ENCODE data around the gene RGS1. TPM values are rescaled to one million over a fixed set of nuclear protein-coding genes. Genes with fewer than 3 reads are reported as not detected.
"Not testable (repeated sequence)": the region's sequence is repeated elsewhere in the genome, so short reads cannot be mapped to it uniquely, and the experiment has no call there.

Gene RGS1, protein sequence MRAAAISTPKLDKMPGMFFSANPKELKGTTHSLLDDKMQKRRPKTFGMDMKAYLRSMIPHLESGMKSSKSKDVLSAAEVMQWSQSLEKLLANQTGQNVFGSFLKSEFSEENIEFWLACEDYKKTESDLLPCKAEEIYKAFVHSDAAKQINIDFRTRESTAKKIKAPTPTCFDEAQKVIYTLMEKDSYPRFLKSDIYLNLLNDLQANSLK
- total RNA-seq, result 1 to 10 TPM; 8.4 to 9.4 TPM

DNA sequence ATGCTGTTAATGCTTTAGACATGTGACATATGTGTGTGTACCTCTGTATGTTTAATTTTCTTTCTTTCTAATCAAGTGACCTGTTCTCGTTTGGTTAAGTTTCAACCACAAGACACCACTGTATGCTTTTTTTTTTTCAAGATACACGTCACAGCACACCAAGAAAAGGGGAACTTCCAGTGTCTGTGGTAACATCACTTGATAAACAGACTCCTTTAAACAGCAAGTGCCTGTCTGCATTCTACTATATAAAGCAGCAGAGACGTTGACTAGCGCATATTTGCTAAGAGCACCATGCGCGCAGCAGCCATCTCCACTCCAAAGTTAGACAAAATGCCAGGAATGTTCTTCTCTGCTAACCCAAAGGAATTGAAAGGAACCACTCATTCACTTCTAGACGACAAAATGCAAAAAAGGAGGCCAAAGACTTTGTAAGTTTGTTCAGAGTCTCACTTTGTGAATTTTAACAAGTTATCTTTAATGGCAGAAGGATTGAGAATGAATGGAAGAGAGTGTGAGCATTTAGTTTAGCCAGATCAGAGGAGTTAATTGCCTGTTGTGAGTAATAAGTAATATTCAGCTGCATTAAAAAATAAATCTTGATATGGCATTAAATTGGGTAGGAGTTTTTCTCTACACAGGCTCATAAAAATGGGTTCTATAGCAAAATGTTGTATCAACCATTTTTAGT, at the start of gene RGS1:
RGS1 (plus strand) TSS at position 275 of the 691 bp plus-strand sequence; CDS start at position 295, 20 bp downstream.
- H3K27me3 Mint-ChIP-seq, result peaks cover 5% of the 10 kb centered on the region
- H3K27ac Mint-ChIP-seq, result peak within 1 kb of the TSS; percentile 90
- peaks cover 4% of the 10 kb centered on the region for H3K9me3 Mint-ChIP-seq
- peak; percentile 29 for DNase-seq
- H3K36me3 Mint-ChIP-seq, result peaks cover 7% of the 10 kb centered on the region
- peaks cover 66% of the 10 kb centered on the region for H3K4me1 Mint-ChIP-seq
- peak within 1 kb of the TSS; percentile 73 for H3K4me3 Mint-ChIP-seq

DNA sequence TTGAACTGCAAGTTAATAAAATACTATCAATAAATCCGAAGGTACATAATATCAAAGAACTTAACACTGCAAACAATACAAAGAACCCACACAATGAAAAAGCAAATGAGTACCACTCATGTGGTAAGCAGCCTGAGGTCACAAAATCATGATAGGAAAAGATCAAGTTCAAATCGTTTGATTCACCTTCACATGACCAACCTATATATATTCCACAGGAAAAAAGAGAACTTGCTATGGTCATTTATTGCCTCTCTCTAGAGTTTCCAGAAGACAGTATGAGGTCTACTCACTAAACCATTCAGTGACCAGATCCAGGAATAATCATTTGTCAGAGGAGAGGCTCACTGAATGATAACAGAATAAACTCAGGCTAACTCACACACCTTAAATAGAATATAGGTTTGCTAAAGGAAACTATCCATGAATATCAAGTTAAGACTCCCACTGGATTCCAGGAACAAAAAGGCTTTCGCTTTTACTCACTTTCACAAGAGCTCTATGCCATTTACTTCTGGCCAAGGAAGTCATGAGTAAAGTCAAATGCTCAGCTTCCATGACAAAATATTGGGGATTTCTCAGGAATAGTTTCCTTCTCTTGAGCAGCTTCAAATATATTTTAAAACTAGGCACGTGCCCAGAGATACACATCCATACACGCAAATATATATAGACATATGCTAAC, 48.3 kb upstream of the RGS1 start:
- Mint-ChIP-seq H3K27ac (no peak overlapping the region), H3K36me3 (no peaks in the 10 kb centered on the region), H3K9me3 (no peaks in the 10 kb centered on the region), H3K4me1 (peaks cover 27% of the 10 kb centered on the region), H3K27me3 (no peaks in the 10 kb centered on the region), H3K4me3 (no peak overlapping the region)
- DNase-seq, result no peak

DNA sequence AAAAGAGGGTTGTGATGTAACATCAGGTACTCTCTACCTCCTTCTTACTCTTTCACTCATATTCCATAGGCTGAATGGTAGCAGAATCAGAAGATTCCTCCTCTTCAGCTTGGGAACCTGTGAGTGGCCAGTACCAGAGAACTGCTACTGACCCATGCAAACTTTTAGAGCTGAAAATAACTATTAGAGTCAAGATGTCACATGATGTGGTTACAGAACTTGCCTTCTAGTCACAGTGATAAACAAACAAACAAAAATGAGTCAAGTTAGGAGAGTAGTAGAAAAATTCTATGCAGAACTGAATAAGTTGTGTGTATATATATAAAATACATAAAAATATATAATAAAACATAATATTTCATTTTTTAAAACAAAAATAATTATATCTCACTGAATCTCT, 47.6 kb upstream of the RGS1 start:
- Mint-ChIP-seq H3K36me3 (peaks cover 4% of the 10 kb centered on the region), H3K9me3 (no peaks in the 10 kb centered on the region), H3K4me1 (peaks cover 25% of the 10 kb centered on the region), H3K27me3 (no peaks in the 10 kb centered on the region), H3K27ac (no peak overlapping the region), H3K4me3 (no peak overlapping the region)
- DNase-seq, result no peak

DNA sequence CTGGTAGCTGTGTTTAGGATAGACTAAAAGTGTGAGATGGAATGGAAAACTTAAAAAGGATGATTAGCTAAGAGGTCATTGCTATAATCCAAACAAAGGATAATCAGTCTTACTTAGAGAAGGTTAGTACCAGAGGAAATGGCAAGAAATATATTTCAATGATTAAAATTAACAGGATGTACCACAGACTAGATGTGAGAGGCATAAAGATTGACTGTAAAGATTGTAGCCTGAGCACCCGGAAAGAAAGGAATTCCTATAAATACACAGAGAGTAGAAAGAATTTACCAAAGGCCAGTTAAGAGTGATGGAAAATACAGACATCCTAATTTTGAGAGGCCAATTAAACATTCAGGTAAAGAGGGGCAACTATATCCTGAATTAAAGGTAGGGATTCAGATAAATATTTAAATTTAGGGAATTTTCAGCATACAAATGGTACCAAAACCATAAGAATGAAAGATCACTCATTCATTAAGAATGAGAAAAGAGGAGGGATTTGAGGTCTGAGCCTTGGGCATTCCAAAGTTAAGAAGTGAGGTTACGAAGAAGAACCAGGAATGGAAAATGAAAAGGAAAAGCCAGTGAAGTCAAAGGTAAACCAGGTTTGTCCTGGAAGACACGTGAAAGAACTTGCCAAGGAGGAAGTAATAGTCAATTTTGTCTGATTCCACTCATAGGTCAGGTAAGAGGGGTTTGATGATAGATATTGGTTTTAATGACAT, 46.4 kb upstream of the RGS1 start:
- H3K27me3 Mint-ChIP-seq, result no peaks in the 10 kb centered on the region
- DNase-seq, result no peak
- no peak overlapping the region for H3K4me3 Mint-ChIP-seq
- H3K36me3 Mint-ChIP-seq, result peaks cover 4% of the 10 kb centered on the region
- H3K9me3 Mint-ChIP-seq, result no peaks in the 10 kb centered on the region
- peaks cover 24% of the 10 kb centered on the region for H3K4me1 Mint-ChIP-seq
- H3K27ac Mint-ChIP-seq, result no peak overlapping the region

DNA sequence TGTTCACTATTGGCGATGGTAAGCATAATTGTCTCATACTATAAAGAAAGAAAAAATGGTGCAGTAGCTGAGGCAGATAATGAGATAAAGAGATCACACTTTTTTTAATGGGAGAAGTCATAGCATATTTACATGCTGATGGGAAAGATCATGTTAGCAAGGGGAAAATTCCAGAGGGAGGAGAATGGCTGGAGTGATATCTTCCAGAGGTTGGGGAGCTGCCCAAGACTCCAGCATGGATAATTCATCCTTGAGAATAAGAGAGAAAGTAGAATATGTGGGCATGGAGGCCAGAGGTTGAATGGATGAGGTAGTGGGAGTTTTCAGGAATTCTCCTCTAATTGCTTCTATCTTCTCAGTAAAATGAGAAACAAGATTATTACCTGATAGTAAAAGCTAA, 45.8 kb upstream of the RGS1 start:
- no peaks in the 10 kb centered on the region for H3K27me3 Mint-ChIP-seq
- H3K27ac Mint-ChIP-seq, result peak overlapping the region; percentile 14
- peaks cover 19% of the 10 kb centered on the region for H3K4me1 Mint-ChIP-seq
- H3K36me3 Mint-ChIP-seq, result peaks cover 4% of the 10 kb centered on the region
- H3K9me3 Mint-ChIP-seq, result no peaks in the 10 kb centered on the region
- H3K4me3 Mint-ChIP-seq, result peak overlapping the region; percentile 16
- no peak for DNase-seq

DNA sequence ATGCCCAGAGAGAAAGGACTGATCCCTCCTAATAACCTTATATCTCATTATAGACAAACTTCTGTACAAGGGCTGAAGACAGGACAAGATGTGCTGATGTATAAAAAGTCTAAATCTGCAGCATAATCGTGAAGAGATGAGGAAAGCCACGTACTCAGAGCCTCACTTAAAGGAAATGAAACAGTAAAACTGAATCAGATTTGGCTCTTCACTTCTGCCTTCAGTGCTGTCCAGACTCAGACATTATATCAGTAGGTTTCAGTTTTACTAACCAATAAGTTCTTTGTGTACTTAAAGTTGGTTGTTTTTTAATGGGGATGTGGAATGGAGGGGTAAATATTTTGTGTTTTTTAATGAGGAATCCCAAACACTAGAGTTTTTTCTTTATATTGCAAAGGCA, 45.3 kb upstream of the RGS1 start:
- peaks cover 19% of the 10 kb centered on the region for H3K4me1 Mint-ChIP-seq
- peak overlapping the region; percentile 16 for H3K4me3 Mint-ChIP-seq
- no peak overlapping the region for H3K27ac Mint-ChIP-seq
- peaks cover 4% of the 10 kb centered on the region for H3K36me3 Mint-ChIP-seq
- H3K27me3 Mint-ChIP-seq, result no peaks in the 10 kb centered on the region
- DNase-seq, result no peak
- H3K9me3 Mint-ChIP-seq, result no peaks in the 10 kb centered on the region

DNA sequence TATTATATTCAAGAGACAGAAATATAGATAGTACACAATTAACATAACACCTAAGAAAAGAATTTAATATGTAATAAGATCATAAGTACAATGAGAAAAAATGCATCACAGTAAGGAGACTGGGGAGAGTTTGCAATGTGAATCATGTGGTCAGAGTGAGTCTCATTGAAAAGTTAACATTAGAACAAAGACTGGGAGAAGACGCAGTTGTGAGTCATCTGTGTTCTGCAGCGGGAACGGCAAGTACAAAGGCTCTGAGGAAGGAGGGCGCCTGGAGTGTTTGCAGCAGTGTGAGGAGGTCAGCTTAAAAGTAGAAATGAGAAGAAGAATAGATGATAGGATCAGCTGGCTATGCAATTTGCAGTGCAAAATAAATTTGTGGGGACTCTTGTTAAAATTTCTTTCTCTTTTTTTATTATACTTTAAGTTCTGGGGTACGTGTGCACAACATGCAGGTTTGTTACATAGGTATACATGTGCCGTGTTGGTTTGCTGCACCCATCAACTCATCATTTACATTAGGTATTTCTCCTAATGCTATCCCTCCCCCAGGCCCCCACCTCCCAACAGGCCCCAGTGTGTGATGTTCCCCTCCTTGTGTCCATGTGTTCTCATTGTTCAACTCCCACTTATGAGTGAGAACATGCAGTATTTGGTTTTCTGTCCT, 44.4 kb upstream of the RGS1 start:
- H3K27ac Mint-ChIP-seq, H3K27me3 Mint-ChIP-seq, H3K9me3 Mint-ChIP-seq, H3K4me3 Mint-ChIP-seq, H3K36me3 Mint-ChIP-seq: not testable (repeated sequence)
- peaks cover 19% of the 10 kb centered on the region for H3K4me1 Mint-ChIP-seq
- DNase-seq, result peak; percentile 45

DNA sequence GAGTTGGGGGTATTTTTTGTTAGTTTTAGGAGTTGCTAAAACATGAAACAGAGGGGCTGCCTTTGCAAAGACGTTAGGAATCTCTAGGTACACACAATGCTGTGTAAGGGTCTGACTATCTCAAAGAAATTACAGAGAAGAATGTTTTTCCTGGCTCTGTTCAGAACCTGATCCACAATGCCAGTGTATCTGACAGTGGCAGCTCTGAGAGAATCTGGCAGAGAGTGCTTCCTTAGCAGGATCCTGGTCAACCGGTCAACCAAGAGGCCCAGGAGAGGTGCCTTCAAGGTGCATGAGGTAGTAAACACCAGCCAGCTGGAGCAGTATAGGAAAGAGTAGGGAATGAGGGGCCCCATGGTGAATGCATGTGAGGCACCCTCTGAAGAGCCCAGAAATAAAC, 40.9 kb upstream of the RGS1 start:
- H3K9me3 Mint-ChIP-seq, result peaks cover 4% of the 10 kb centered on the region
- no peak for DNase-seq
- peaks cover 35% of the 10 kb centered on the region for H3K4me1 Mint-ChIP-seq
- H3K27ac Mint-ChIP-seq, result no peak overlapping the region
- no peaks in the 10 kb centered on the region for H3K27me3 Mint-ChIP-seq
- no peak overlapping the region for H3K4me3 Mint-ChIP-seq
- H3K36me3 Mint-ChIP-seq, result peaks cover 6% of the 10 kb centered on the region

DNA sequence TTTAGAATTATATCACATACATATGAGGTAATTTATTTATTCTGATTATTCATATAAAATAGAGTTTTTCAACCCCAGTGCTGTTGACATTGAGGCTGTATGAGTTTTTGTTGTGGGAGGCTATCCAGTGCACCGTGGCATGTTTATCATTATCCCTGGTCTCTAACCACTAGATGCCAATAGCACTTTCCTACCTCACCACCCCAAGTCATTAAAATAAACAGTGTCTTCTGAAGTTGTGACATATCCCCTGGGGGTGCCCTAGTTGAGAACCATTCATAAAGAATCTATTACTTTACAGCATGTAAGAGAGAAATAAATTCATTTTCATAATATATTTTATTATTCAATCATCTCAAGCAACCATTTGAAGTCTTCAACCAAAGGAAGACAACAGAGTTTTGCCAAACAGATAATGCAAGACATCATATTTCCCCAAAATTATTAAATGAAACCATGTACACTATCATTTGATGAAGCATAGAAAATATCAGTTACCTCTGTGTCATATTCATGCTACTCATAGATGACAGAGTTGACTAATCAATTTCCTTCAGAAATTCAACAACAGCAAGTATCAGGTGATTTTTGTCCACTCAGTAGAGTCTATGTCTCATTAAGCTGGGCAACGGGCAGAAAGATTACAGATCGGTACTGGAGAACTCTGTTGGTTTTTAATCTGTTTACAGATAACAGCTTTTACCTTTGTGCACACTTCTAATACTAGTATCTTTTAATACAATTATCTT, 39.5 kb upstream of the RGS1 start:
- H3K9me3 Mint-ChIP-seq, result peaks cover 4% of the 10 kb centered on the region
- H3K27me3 Mint-ChIP-seq, result no peaks in the 10 kb centered on the region
- H3K27ac Mint-ChIP-seq, result no peak overlapping the region
- peaks cover 6% of the 10 kb centered on the region for H3K36me3 Mint-ChIP-seq
- H3K4me1 Mint-ChIP-seq, result peaks cover 24% of the 10 kb centered on the region
- H3K4me3 Mint-ChIP-seq, result no peak overlapping the region
- DNase-seq, result no peak

DNA sequence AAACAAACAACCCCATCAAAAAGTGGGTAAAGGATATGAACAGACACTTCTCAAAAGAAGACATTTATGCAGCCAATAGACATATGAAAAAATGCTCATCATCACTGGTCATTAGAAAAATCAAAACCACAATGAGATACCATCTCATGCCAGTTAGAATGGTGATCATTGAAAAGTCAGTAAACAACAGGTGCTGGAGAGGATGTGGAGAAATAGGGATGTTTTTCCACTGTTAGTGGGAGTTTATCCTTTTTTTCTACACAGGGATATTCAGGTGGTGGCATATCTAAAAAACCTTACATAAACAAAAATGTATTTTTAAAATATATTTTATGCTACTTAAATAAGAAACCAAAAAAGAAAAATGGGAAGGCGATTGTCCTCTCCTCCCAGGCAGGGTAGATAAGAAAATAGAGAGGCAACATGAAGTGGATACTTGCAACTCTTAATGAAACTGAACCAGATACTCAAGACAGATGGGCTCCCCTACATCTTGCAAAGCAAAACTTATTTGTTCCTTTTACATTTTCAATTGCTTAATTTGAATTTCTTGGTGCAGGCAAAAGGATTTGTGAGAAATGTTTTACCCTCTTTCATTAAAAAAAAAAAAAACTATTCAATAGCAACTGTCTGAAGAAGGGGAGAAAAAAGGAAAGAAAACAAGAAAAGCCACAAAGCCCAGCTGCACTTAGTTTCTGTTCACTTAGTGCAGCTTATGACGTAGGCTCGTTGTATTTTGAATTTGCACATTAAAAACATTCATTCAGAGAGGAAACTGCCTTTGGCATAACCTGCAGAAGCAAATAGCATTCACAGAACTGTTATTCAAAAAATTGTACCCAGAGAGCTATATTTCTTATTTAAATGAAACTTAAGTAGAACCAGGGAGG, 36.9 kb upstream of the RGS1 start:
- H3K27me3 Mint-ChIP-seq, result no peaks in the 10 kb centered on the region
- peak overlapping the region; percentile 68 for H3K27ac Mint-ChIP-seq
- peaks cover 22% of the 10 kb centered on the region for H3K4me1 Mint-ChIP-seq
- H3K4me3 Mint-ChIP-seq, result no peak overlapping the region
- peaks cover 4% of the 10 kb centered on the region for H3K9me3 Mint-ChIP-seq
- DNase-seq, result no peak
- peaks cover 2% of the 10 kb centered on the region for H3K36me3 Mint-ChIP-seq

DNA sequence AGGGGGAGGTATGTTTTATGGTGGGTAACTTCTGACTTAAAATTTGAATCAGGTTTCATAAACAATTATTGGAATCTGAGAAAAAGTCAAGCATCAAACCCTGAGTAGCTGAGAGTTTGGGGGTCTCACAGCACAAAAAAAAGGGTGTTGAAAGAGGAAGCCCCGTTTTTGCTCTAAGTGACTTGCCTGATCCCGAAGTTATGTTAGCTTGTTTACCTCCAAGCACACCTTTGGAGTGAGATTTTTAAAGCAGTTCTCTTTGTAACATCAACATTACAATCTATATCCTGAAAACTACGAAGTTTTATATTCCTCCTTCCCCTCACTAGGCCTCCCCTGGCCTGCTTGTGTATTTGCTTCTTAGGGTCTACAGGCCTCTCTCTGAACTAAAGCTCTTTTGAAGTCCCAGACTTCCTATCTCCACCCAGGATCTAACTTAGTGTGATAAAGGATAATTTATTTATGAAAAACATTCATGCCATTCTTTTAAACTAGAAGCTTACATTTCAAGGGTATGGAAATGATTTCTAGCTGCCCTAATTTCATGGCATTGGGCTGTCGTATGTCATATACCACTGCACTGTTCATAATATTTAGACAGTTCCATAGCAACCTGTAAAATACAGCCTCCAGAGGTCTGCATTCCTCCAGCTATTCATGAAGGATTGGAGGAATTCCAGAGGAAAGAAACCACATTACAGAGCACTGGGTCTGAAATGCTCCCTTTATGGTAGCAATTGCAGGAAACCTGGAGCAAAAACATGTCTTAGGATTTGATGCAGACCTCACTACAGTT, 36.1 kb upstream of the RGS1 start:
- Mint-ChIP-seq H3K27me3 (no peaks in the 10 kb centered on the region), H3K36me3 (peaks cover 2% of the 10 kb centered on the region), H3K4me3 (no peak overlapping the region), H3K27ac (peak overlapping the region; percentile 64), H3K4me1 (peaks cover 24% of the 10 kb centered on the region), H3K9me3 (peaks cover 4% of the 10 kb centered on the region)
- DNase-seq, result no peak

DNA sequence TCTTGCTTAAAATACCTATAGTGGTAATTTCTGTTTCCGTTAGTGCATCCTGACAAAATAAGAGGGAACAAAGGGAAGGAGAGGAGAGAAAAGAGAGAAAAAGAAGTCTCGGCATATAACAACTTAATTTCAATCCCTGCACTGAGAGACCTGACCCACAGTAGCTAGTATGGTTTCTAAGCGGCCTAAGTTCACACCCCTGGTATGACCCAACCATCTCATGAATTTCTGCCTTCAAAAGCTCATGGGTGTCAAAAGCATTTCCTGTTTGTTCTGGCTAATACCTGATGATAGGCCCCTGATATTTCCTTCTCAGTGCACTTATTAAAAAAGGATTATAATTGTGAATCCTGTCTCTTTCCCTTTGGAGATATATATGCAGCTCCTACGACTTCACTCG, 32.1 kb upstream of the RGS1 start:
- Mint-ChIP-seq H3K27me3 (no peaks in the 10 kb centered on the region), H3K36me3 (no peaks in the 10 kb centered on the region), H3K9me3 (no peaks in the 10 kb centered on the region), H3K27ac (no peak overlapping the region), H3K4me1 (peaks cover 32% of the 10 kb centered on the region), H3K4me3 (no peak overlapping the region)
- no peak for DNase-seq
